ENCODE measurements around the gene CHTF18. TPM values are rescaled to one million over a fixed set of nuclear protein-coding genes. Genes with fewer than 3 reads are reported as not detected.

Gene CHTF18
- total RNA-seq, 1 experiment from 2014 or later: 120 TPM

DNA sequence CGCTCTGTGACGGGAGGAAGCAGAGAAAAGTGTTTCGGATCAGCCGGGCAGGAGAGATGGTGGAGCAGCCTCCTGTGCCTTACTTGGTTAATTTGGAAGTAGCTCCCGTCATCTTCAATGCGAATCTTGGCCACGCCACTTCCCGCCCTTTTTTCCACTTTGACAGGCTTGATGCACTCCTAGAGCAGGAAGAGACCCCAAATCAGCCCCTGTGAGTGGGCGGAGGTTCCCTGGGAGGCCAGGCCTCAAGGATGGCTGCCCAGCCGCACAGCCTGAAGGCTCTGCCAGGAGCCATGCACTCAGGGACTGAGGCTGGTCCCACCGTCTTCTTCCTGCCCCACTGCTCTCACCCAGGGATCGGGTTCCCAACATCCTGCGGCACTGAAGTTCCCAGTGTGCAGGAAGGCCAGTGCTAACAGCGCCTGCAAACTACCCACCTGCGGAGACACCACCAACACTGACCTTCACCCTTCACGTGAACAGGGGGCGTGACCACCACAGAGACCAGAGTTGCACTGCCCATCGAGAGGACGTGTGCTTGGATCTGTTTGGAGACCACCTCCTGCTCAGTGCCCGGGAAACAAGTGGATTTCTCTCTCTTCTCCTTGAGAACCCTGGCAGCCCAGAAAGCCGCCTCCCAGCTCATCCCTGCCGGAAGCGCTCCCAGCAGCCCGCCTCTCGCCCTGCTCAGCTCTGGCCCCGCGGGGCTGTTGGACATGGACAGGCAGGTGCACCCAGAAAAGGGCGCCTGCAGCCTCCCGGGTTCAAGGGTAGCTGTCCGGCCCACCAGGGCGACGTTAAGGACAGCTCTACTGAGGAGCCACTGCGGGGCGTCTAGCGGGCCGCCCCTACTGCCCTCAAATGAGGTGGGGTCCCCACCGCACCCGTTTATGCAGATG, 48.6 kb upstream of the CHTF18 start:
- DNase-seq: no peak
- no peak overlapping the region for H4K8ac ChIP-seq (replicated peaks; ENCODE audit: insufficient read length, low read depth, low read length)
- TF ChIP-seq, protein P1, sequence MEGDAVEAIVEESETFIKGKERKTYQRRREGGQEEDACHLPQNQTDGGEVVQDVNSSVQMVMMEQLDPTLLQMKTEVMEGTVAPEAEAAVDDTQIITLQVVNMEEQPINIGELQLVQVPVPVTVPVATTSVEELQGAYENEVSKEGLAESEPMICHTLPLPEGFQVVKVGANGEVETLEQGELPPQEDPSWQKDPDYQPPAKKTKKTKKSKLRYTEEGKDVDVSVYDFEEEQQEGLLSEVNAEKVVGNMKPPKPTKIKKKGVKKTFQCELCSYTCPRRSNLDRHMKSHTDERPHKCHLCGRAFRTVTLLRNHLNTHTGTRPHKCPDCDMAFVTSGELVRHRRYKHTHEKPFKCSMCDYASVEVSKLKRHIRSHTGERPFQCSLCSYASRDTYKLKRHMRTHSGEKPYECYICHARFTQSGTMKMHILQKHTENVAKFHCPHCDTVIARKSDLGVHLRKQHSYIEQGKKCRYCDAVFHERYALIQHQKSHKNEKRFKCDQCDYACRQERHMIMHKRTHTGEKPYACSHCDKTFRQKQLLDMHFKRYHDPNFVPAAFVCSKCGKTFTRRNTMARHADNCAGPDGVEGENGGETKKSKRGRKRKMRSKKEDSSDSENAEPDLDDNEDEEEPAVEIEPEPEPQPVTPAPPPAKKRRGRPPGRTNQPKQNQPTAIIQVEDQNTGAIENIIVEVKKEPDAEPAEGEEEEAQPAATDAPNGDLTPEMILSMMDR (conservative IDR thresholded peaks at IDR 0.05): no peak
- H2BK15ac ChIP-seq (ENCODE audit: low read depth, low read length): no peak overlapping the region
- H3K79me1 ChIP-seq (ENCODE audit: insufficient read depth, low read depth, low read length, poor library complexity, severe bottlenecking): no peaks in the 10 kb centered on the region
- no peaks in the 10 kb centered on the region for H3K9me3 ChIP-seq (ENCODE audit: control insufficient read depth, low read depth, low read length)
- H3K4ac ChIP-seq (ENCODE audit: low read depth, low read length): no peak overlapping the region
- no peak overlapping the region for H4K91ac ChIP-seq (ENCODE audit: insufficient read length, low read depth, low read length)
- Mint-ChIP-seq H3K27me3 (ENCODE audit: low read depth) (no peaks in the 10 kb centered on the region), H3K4me3 (peak overlapping the region; percentile 75 to 84), H3K9me3 (no peaks in the 10 kb centered on the region), H3K4me1 (peaks cover 9 to 13% of the 10 kb centered on the region in 2 experiments), H3K36me3 (ENCODE audit: insufficient read depth in 1 of 3, low read depth in 3 of 3) (peaks cover 5 to 24% (median 24%) of the 10 kb centered on the region in 3 experiments; a peak in 6 of 7 replicates), H3K27ac (no peak overlapping the region)
- H2AFZ ChIP-seq (ENCODE audit: low read length): no peak overlapping the region
- H3K14ac ChIP-seq (ENCODE audit: insufficient read depth, low read length): 0 out of 2 replicates have a peak overlapping the region, but pooled peaks have one; percentile 16
- no CpG with 5 or more reads among the region's 38 CpGs for WGBS (ENCODE audit: extremely low coverage, insufficient read length, low lambda C conversion rate)
- H2BK12ac ChIP-seq (ENCODE audit: insufficient read length, low read depth, low read length): no peak overlapping the region
- H3K23ac ChIP-seq (ENCODE audit: insufficient read length, low read depth, low read length): no peak overlapping the region
- H3K27me3 ChIP-seq (ENCODE audit: insufficient read depth, low read length): no peaks in the 10 kb centered on the region
- H3K4me1 ChIP-seq (ENCODE audit: insufficient read depth, low read length): peaks cover 2% of the 10 kb centered on the region; the same call in 1 of the 2 replicates
- no peak overlapping the region for H2BK5ac ChIP-seq (ENCODE audit: insufficient read length, low read length)
- H3K9ac ChIP-seq (ENCODE audit: extremely low read depth, insufficient read length, low read length): peak overlapping the region; percentile 27
- H3K18ac ChIP-seq (ENCODE audit: insufficient read length, low read depth, low read length): no peak overlapping the region
- H2BK120ac ChIP-seq (ENCODE audit: low read depth, low read length, poor library complexity, severe bottlenecking): no peak overlapping the region
- H3K79me2 ChIP-seq (ENCODE audit: insufficient read depth, low read length): no peaks in the 10 kb centered on the region
- no peaks in the 10 kb centered on the region for H4K20me1 ChIP-seq (ENCODE audit: control insufficient read depth, insufficient read depth, insufficient read length)
- no peak overlapping the region for H3T11ph ChIP-seq (ENCODE audit: low read length)
- H2AK5ac ChIP-seq (ENCODE audit: insufficient read length, low read length): no peak overlapping the region
- H3K23me2 ChIP-seq (ENCODE audit: insufficient read length, low read depth, low read length, poor library complexity, severe bottlenecking): peaks cover 10% of the 10 kb centered on the region
- peak overlapping the region; percentile 55 for H3K4me2 ChIP-seq (ENCODE audit: insufficient read depth, insufficient read length, low read length)
- H4K5ac ChIP-seq (ENCODE audit: insufficient read length, low read depth, low read length): no peak overlapping the region
- H2BK20ac ChIP-seq (ENCODE audit: low read depth, low read length, poor library complexity, severe bottlenecking): no peak overlapping the region
- H3K27ac ChIP-seq (ENCODE audit: insufficient read length, low read depth, low read length): no peak overlapping the region
- no peak overlapping the region for H3K56ac ChIP-seq (ENCODE audit: insufficient read length, low read depth, low read length)
